DND-41 (cell line): ENCODE results near the gene PTPRU.

Source experiments
- ATAC-seq: fragments of 200-7000 bp; cut with Tn5 transposase; 3 replicates; pipeline ENCODE4 v1.9.1; 2021; ENCODE audit warnings: low read depth; ENCODE audit not compliant: insufficient read depth
- DNase-seq: peaks from one replicate; pipeline ENCODE4 v3.0.0-alpha.2; 2020
- H2AFZ ChIP-seq: 2 replicates; pipeline ENCODE4 v1.6.0; 2012; ENCODE audit warnings: low read depth, low read length
- H3K27ac ChIP-seq: 2 replicates; pipeline ENCODE4 v1.5.1; 2012; ENCODE audit warnings: low read length, inconsistent platforms
- H3K27me3 ChIP-seq: fragments of 200-600 bp; sonication (generic); 2 replicates; pipeline ENCODE4 v1.6.0; 2012; ENCODE audit warnings: low read length, mild to moderate bottlenecking, inconsistent platforms; ENCODE audit not compliant: insufficient read depth, poor library complexity
- H3K36me3 ChIP-seq: 2 replicates; pipeline ENCODE4 v1.5.1; 2012; ENCODE audit warnings: low read length, inconsistent platforms; ENCODE audit not compliant: insufficient read depth
- H3K4me1 ChIP-seq: 2 replicates; pipeline ENCODE4 v1.5.1; 2012; ENCODE audit warnings: mild to moderate bottlenecking, low read length; ENCODE audit not compliant: insufficient read depth
- H3K4me2 ChIP-seq: 2 replicates; pipeline ENCODE4 v1.6.0; 2012; ENCODE audit warnings: mild to moderate bottlenecking, moderate library complexity, low read length, inconsistent platforms; ENCODE audit not compliant: insufficient read depth
- H3K4me3 ChIP-seq, 2 experiments: fragments of 200-600 bp in 1 of 2; shearing (Covaris generic) in 1 of 2; 2 replicates each; pipeline ENCODE4 v1.5.1; 2012 to 2016; ENCODE audit warnings: inconsistent platforms in 2 of 2, low read length in 2 of 2, mild to moderate bottlenecking in 2 of 2, low read depth in 1 of 2, moderate library complexity in 1 of 2
- H3K79me2 ChIP-seq: 2 replicates; pipeline ENCODE4 v1.6.0; 2012; ENCODE audit warnings: low read length, inconsistent platforms; ENCODE audit not compliant: insufficient read depth
- H3K9ac ChIP-seq: 2 replicates; pipeline ENCODE4 v1.6.0; 2012; ENCODE audit warnings: low read depth, mild to moderate bottlenecking, inconsistent platforms, low read length, moderate library complexity
- H3K9me3 ChIP-seq: 2 replicates; pipeline ENCODE4 v1.5.1; 2012; ENCODE audit warnings: low read length, moderate library complexity, mild to moderate bottlenecking, inconsistent platforms; ENCODE audit not compliant: insufficient read depth, severe bottlenecking
- H4K20me1 ChIP-seq: 2 replicates; pipeline ENCODE4 v1.6.0; 2012; ENCODE audit warnings: low read length; ENCODE audit not compliant: insufficient read depth
- EZH2 ChIP-seq: IDR thresholded peaks from 3 replicates; pipeline ENCODE4 v1.6.1; 2012; ENCODE audit warnings: borderline replicate concordance, low read depth, mild to moderate bottlenecking, moderate library complexity, low read length, inconsistent platforms; ENCODE audit not compliant: severe bottlenecking
- TF ChIP-seq, protein P1 (sequence below): IDR thresholded peaks from 2 replicates; pipeline ENCODE4 v1.5.1; 2012; ENCODE audit warnings: borderline replicate concordance, low read length, moderate library complexity, mild to moderate bottlenecking; ENCODE audit not compliant: poor library complexity, severe bottlenecking; ENCODE audit errors: extremely low read depth

The PTPRU gene

DNA sequence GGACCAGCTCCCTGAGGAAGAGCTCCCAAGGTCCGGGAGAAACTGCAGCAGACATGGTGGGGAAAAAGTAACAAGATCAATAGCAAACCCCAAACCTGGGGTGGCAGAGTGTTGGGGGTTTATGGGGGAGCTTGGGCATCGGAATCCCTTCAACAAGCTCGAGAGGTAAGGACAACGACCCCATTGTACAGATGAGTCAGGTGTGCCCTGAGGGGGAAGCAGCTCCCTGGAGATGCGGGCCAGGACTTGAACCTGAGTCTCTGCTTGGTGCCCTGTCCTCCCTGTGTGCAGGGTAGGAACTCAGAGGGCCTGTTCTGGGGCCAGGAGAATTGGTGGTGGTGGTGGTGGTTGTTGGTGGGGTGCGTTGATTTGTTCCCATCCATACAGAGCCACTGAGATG lies 125.4 kb downstream of the PTPRU start:
- H4K20me1 ChIP-seq, result no peaks in the 10 kb centered on the region; the same call in 1 of the 2 replicates
- no peaks in the 10 kb centered on the region for H3K36me3 ChIP-seq
- no peaks in the 10 kb centered on the region for H3K9me3 ChIP-seq
- no peak for TF ChIP-seq EZH2
- TF ChIP-seq, protein P1, sequence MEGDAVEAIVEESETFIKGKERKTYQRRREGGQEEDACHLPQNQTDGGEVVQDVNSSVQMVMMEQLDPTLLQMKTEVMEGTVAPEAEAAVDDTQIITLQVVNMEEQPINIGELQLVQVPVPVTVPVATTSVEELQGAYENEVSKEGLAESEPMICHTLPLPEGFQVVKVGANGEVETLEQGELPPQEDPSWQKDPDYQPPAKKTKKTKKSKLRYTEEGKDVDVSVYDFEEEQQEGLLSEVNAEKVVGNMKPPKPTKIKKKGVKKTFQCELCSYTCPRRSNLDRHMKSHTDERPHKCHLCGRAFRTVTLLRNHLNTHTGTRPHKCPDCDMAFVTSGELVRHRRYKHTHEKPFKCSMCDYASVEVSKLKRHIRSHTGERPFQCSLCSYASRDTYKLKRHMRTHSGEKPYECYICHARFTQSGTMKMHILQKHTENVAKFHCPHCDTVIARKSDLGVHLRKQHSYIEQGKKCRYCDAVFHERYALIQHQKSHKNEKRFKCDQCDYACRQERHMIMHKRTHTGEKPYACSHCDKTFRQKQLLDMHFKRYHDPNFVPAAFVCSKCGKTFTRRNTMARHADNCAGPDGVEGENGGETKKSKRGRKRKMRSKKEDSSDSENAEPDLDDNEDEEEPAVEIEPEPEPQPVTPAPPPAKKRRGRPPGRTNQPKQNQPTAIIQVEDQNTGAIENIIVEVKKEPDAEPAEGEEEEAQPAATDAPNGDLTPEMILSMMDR, result no peak
- H3K27me3 ChIP-seq, result peaks cover 10% of the 10 kb centered on the region
- no peaks in the 10 kb centered on the region for H3K4me1 ChIP-seq
- no peak overlapping the region for H3K4me2 ChIP-seq
- H3K27ac ChIP-seq, result no peak overlapping the region
- H3K79me2 ChIP-seq, result no peaks in the 10 kb centered on the region
- H3K9ac ChIP-seq, result no peak overlapping the region
- H3K4me3 ChIP-seq, result no peak overlapping the region
- DNase-seq (no peak), ATAC-seq (no peak)
- no peak overlapping the region for H2AFZ ChIP-seq

DNA sequence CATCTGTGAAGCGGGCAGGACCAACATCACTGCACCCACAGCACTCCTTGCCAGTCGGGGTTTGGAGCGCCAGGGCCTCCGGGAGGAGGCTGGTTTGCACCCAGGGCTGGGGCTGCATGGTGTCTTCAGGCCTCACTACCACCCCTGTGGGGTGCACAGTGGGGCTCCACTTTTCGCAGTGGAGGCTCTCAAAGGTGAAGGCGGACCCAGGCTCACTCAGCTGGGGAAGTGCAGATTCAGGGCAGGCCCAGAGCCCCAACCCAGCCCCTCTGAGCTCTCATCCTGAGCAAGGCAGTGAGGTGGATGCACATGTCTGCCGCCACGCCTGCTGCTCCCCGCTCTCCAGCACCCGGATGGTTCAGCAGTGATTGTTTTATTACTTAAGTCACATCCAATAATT lies 125.8 kb downstream of the PTPRU start:
- no peaks in the 10 kb centered on the region for H3K4me1 ChIP-seq
- H3K4me2 ChIP-seq, result no peak overlapping the region
- no peak overlapping the region for H3K27ac ChIP-seq
- no peak overlapping the region for H3K4me3 ChIP-seq
- no peaks in the 10 kb centered on the region for H3K9me3 ChIP-seq
- H4K20me1 ChIP-seq, result no peaks in the 10 kb centered on the region
- DNase-seq, result no peak
- H3K36me3 ChIP-seq, result no peaks in the 10 kb centered on the region
- no peak overlapping the region for H2AFZ ChIP-seq
- ATAC-seq, result no peak
- no peaks in the 10 kb centered on the region for H3K79me2 ChIP-seq
- no peak overlapping the region for H3K9ac ChIP-seq
- peaks cover 10% of the 10 kb centered on the region for H3K27me3 ChIP-seq
- TF ChIP-seq, protein P1, result no peak
- TF ChIP-seq EZH2, result no peak

DNA sequence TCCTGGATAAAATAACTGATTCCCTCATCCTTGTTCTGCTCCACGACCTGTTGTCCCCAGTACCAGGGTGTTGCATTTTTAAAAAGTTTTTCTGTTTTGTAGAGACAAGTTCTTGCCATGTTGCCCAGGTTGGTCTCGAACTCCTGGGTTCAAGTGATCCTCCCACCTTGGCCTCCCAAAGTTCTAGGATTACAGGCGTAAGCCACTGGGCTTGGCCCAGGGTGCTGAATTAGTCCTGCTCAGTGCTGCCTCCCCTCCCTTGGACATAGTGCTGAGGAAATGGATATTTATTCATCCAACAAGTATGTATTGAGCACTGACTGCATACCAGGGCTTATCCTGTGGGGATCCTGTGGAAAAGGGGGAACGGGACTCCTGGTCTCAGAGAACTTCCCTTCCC lies 126.4 kb downstream of the PTPRU start:
- no peak for TF ChIP-seq EZH2
- TF ChIP-seq, protein P1, result no peak
- Histone ChIP-seq H3K36me3 (no peaks in the 10 kb centered on the region), H3K4me3 (no peak overlapping the region), H2AFZ (no peak overlapping the region), H3K4me1 (no peaks in the 10 kb centered on the region), H3K9ac (no peak overlapping the region), H4K20me1 (no peaks in the 10 kb centered on the region), H3K9me3 (no peaks in the 10 kb centered on the region), H3K27me3 (peaks cover 10% of the 10 kb centered on the region), H3K4me2 (no peak overlapping the region), H3K27ac (no peak overlapping the region), H3K79me2 (no peaks in the 10 kb centered on the region)
- DNase-seq (no peak), ATAC-seq (no peak)

DNA sequence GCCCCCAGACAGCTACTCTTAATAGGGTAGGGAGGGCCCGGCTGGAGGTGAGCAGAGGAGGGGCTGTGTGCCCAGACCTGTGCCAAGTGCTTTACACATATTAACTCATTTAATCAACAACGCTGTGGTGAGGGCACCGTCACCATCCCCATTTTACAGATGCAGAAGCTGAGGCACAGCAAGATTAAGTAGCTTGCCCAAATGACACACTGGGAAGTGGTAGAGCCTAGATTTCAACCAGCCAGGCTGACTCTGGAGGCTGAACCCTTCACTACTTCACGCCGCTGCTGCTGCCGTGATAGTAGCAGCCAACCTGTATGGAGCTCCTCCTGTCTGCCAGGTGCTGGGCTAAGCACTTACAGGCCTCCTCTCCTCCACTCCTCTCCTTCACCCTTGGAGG lies 127.2 kb downstream of the PTPRU start:
- Histone ChIP-seq H3K36me3 (no peaks in the 10 kb centered on the region), H3K9ac (no peak overlapping the region), H3K27ac (no peak overlapping the region), H4K20me1 (no peaks in the 10 kb centered on the region), H3K4me1 (no peaks in the 10 kb centered on the region), H3K79me2 (no peaks in the 10 kb centered on the region), H3K4me3 (no peak overlapping the region), H3K4me2 (no peak overlapping the region), H3K27me3 (peaks cover 10% of the 10 kb centered on the region), H3K9me3 (no peaks in the 10 kb centered on the region), H2AFZ (no peak overlapping the region)
- DNase-seq (no peak), ATAC-seq (no peak)
- TF ChIP-seq, protein P1, result no peak
- no peak for TF ChIP-seq EZH2
